DND-41 (cell line): ENCODE measurements around the gene FFAR2.

Experiments
- EZH2 ChIP-seq: IDR thresholded peaks from 3 replicates; pipeline ENCODE4 v1.6.1; 2012; ENCODE audit warnings: borderline replicate concordance, low read depth, mild to moderate bottlenecking, moderate library complexity, low read length, inconsistent platforms; ENCODE audit not compliant: severe bottlenecking
- TF ChIP-seq, protein P1 (sequence below): IDR thresholded peaks from 2 replicates; pipeline ENCODE4 v1.5.1; 2012; ENCODE audit warnings: borderline replicate concordance, low read length, moderate library complexity, mild to moderate bottlenecking; ENCODE audit not compliant: poor library complexity, severe bottlenecking; ENCODE audit errors: extremely low read depth

- TF ChIP-seq, protein P1, sequence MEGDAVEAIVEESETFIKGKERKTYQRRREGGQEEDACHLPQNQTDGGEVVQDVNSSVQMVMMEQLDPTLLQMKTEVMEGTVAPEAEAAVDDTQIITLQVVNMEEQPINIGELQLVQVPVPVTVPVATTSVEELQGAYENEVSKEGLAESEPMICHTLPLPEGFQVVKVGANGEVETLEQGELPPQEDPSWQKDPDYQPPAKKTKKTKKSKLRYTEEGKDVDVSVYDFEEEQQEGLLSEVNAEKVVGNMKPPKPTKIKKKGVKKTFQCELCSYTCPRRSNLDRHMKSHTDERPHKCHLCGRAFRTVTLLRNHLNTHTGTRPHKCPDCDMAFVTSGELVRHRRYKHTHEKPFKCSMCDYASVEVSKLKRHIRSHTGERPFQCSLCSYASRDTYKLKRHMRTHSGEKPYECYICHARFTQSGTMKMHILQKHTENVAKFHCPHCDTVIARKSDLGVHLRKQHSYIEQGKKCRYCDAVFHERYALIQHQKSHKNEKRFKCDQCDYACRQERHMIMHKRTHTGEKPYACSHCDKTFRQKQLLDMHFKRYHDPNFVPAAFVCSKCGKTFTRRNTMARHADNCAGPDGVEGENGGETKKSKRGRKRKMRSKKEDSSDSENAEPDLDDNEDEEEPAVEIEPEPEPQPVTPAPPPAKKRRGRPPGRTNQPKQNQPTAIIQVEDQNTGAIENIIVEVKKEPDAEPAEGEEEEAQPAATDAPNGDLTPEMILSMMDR: no peak
- TF ChIP-seq EZH2: no peak
These were observed 50.2 kb downstream of the FFAR2 start for GRCh38 chr19:35498220-35498619.
